COLO668 (cell line): ENCODE measurements around the gene PMM1.
"Not testable (repeated sequence)": the region's sequence is repeated elsewhere in the genome, so short reads cannot be mapped to it uniquely, and the experiment has no call there.

Experiments
- DNase-seq: peaks from one replicate; lab custom pipeline; 2025; ENCODE audit not compliant: unreplicated experiment; lab: John Stamatoyannopoulos, UW

Gene PMM1

GRCh38 chr22:41589391-41590241, at the start of gene PMM1:
Gene PMM1, minus strand, starts transcription at chr22:41589840. Its CDS starts 35 bp downstream, at chr22:41589805.
- peak; percentile 99 for DNase-seq

- DNase-seq, result no peak
These were observed 49.1 kb upstream of the PMM1 start for GRCh38 chr22:41638748-41639147.

GRCh38 chr22:41638124-41638523, 48.5 kb upstream of the PMM1 start:
- DNase-seq, result peak; percentile 3

- DNase-seq, result not testable (repeated sequence)
These were observed 48.0 kb upstream of the PMM1 start for GRCh38 chr22:41637623-41638022.

- no peak for DNase-seq
These were observed 46.8 kb upstream of the PMM1 start for GRCh38 chr22:41636467-41636866.

- DNase-seq, result not testable (repeated sequence)
These were observed 45.0 kb upstream of the PMM1 start for GRCh38 chr22:41634610-41635009.

GRCh38 chr22:41631615-41632014, 42.0 kb upstream of the PMM1 start:
- not testable (repeated sequence) for DNase-seq

GRCh38 chr22:41631115-41631514, 41.5 kb upstream of the PMM1 start:
- not testable (repeated sequence) for DNase-seq

- DNase-seq, result no peak
These were observed 35.9 kb upstream of the PMM1 start for GRCh38 chr22:41625577-41625976.

GRCh38 chr22:41621911-41622179, 32.2 kb upstream of the PMM1 start:
- no peak for DNase-seq

- DNase-seq, result peak; percentile 99
These were observed 31.7 kb upstream of the PMM1 start, which contains the start of gene XRCC6 for GRCh38 chr22:41621099-41621910. Gene XRCC6, plus strand, starts transcription at chr22:41621295. Its CDS starts 710 bp downstream, at chr22:41622005.

- DNase-seq, result peak; percentile 68
These were observed 31.0 kb upstream of the PMM1 start, which contains the start of gene DESI1 for GRCh38 chr22:41620589-41621098. Gene DESI1, minus strand, starts transcription at chr22:41621043. Its CDS starts 204 bp downstream, at chr22:41620839.

GRCh38 chr22:41619979-41620588, 30.4 kb upstream of the PMM1 start:
- DNase-seq, result peak; percentile 69

GRCh38 chr22:41613456-41613855, 23.8 kb upstream of the PMM1 start:
- DNase-seq, result no peak

- no peak for DNase-seq
These were observed 23.1 kb upstream of the PMM1 start for GRCh38 chr22:41612603-41613306.

- no peak for DNase-seq
These were observed 18.7 kb upstream of the PMM1 start for GRCh38 chr22:41608386-41608785.

- DNase-seq, result no peak
These were observed 14.3 kb upstream of the PMM1 start for GRCh38 chr22:41603873-41604332.

GRCh38 chr22:41600976-41601375, 11.3 kb upstream of the PMM1 start:
- no peak for DNase-seq

GRCh38 chr22:41598891-41599635, 9.4 kb upstream of the PMM1 start:
- no peak for DNase-seq

- DNase-seq, result no peak
These were observed 8.4 kb upstream of the PMM1 start for GRCh38 chr22:41598081-41598480.
